D721Med (cell line): ENCODE data around the gene UBAC2.
"Not testable (repeated sequence)": the region's sequence is repeated elsewhere in the genome, so short reads cannot be mapped to it uniquely, and the experiment has no call there.

ENCODE experiments used
- DNase-seq: peaks from one replicate; pipeline ENCODE4 v3.0.0; 2011; ENCODE audit warnings: low spot score; ENCODE audit not compliant: insufficient read length
- FAIRE-seq: peaks from 2 replicates; lab custom pipeline; 2011; peaks lifted over from hg19 to GRCh38; lab: Jason Lieb, UNC
- TF ChIP-seq, protein P1 (sequence below): IDR thresholded peaks from 2 replicates; pipeline ENCODE4 v1.5.1; 2012; ENCODE audit warnings: mild to moderate bottlenecking, control low read depth; ENCODE audit not compliant: insufficient read depth; ENCODE audit errors: missing control alignments

The UBAC2 gene

GRCh38 chr13:99206873-99207272 is 6.2 kb downstream of the UBAC2 start:
- DNase-seq (no peak), FAIRE-seq (no peak)
- TF ChIP-seq, protein P1, sequence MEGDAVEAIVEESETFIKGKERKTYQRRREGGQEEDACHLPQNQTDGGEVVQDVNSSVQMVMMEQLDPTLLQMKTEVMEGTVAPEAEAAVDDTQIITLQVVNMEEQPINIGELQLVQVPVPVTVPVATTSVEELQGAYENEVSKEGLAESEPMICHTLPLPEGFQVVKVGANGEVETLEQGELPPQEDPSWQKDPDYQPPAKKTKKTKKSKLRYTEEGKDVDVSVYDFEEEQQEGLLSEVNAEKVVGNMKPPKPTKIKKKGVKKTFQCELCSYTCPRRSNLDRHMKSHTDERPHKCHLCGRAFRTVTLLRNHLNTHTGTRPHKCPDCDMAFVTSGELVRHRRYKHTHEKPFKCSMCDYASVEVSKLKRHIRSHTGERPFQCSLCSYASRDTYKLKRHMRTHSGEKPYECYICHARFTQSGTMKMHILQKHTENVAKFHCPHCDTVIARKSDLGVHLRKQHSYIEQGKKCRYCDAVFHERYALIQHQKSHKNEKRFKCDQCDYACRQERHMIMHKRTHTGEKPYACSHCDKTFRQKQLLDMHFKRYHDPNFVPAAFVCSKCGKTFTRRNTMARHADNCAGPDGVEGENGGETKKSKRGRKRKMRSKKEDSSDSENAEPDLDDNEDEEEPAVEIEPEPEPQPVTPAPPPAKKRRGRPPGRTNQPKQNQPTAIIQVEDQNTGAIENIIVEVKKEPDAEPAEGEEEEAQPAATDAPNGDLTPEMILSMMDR, result no peak

- DNase-seq (no peak), FAIRE-seq (no peak)
These were observed 6.9 kb downstream of the UBAC2 start for GRCh38 chr13:99207511-99207910.

GRCh38 chr13:99208185-99208584 is 7.5 kb downstream of the UBAC2 start:
- FAIRE-seq (no peak), DNase-seq (no peak)
- TF ChIP-seq, protein P1, result no peak

More at GRCh38 chr13:99207511-99207910, 6.9 kb downstream of the UBAC2 start:
- TF ChIP-seq, protein P1, result no peak

DNA sequence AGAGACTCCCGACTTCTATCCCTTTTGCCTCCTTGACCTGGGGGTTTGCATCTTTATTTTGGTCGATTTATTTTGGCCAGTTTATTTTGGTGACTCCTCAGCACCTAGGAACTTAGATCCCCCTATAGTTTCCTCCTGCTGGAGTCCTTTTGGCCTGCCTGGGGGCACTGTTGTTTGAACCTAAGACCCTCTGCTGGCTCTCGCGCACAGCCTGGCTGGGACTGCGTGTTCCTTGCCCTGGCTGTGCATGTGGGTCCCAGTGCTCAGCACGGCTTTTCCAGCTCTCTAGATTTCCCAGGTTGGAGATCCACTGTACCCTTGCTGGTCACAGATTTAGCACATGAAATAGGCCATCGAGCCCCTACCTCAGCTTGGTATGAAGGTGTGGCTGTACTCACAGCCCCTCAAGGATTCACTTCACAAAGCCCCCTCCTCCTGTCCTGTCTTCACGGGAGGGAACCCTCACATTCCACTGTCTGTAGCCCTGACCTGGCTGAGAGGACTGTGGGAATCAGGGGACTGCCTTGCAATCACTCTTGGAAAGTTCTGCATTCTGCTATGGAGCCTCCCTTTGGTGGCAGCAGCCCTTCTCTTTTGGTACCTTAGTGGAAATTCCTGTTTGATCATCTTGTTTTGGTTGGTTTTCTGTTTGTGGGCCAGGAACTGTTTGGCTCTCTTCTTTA is 8.3 kb downstream of the UBAC2 start:
- TF ChIP-seq, protein P1, result no peak
- FAIRE-seq (no peak), DNase-seq (no peak)

DNA sequence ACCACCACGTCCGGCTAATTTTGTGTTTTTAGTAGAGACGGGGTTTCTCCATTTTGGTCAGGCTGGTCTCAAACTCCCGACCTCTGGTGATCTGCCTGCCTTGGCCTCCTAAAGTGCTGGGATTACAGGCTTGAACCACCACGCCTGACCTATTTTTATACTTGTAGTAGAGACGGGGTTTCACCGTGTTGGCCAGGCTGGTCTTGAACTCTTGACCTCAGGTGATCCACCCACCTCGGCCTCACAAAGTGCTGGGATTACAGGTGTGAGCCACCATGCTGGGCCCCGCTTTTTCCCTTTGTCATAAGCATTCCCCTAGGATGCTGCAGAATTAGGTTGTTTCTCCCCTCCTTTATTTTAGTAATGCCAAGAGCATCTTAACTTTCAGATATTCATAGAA is 10.0 kb downstream of the UBAC2 start:
- DNase-seq, FAIRE-seq: not testable (repeated sequence)

DNA sequence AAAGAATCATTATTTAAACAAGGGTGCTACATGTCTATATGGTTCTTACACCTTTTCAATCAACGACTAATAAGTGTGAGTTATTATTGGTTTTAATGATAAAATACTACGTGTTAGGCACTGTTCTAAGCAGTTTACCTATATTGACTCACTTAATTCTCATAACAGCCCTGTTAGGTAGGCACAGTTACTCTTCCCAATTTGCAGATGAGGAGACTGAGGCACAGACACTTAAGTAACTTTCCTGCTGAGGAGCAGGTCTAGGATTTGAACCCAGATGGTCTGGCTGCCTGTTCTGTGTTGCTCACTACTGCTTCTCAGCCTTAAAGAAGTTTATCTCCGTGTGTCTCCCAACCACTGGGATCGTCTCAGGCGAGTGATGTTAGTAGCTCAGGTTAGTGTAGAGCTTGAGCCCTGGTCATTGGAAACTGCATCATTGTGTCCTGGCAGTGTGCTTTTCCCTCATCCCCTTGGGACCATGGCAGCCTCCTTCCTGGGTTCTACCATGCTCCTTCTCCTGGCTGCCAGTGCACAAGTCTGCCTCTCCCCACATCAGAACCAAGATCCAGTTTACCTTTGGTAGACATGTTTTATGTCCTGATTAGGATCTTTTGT is 10.9 kb downstream of the UBAC2 start:
- TF ChIP-seq, protein P1, result no peak
- DNase-seq, result no peak
- FAIRE-seq, result no peak

DNA sequence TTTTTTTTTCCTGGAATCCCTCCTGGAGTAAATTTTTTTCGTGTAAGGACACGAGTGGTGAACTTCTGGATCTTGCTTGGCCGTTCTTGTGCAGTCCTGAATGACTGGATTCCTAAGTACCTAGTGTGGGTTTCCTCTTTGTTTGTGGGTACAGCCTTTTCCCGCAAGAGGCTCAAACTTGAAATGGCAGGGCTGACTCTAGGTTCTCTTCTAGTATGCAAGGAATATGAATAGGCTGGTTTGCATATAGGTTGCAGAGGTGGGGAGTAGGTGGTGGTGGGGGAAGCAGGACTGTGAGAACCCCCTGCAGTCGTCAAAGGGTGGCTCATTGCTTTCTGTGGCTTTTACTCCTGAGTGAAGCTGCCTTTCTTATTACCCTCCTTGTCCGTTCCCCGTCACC is 13.6 kb downstream of the UBAC2 start:
- no peak for FAIRE-seq
- TF ChIP-seq, protein P1, result no peak
- no peak for DNase-seq
